Body of pancreas (tissue), 4 donors: ENCODE results near the gene EML6.

Experiments used
- CTCF ChIP-seq, 7 experiments: fragments of 450-650 bp in 4 of 7; fragments of 200-600 bp in 3 of 7; sonication (generic) in 3 of 7; IDR thresholded peaks; one replicate each; pipeline ENCODE4 v1.5.1; 2016 to 2019; ENCODE audit warnings: antibody characterized with exemption in 7 of 7
- POLR2A ChIP-seq, 3 donors: fragments of 450-650 bp; IDR thresholded peaks; one replicate each; pipeline ENCODE4 v1.6.1; 2016; ENCODE audit warnings: antibody characterized with exemption in 3 of 3, mild to moderate bottlenecking in 2 of 3

GRCh38 chr2:54899576-54900200 lies 176.2 kb downstream of the EML6 start:
- TF ChIP-seq POLR2A (IDR thresholded peaks at IDR 0.05) (no peak), CTCF (IDR thresholded peaks at IDR 0.05) (peak; percentile 32 to 82 (median 65))
